OCI-LY1 (cell line): ENCODE results near the gene BCAN.

Experiments used
- H2AFZ ChIP-seq: fragments of 200-600 bp; sonication (generic), shearing (Covaris generic); 2 replicates; pipeline ENCODE4 v1.6.0; 2014; ENCODE audit warnings: antibody characterized with exemption, mild to moderate bottlenecking, low read length
- H3F3A ChIP-seq: fragments of 200-600 bp; sonication (generic), shearing (Covaris generic); 2 replicates; pipeline ENCODE4 v1.6.0; 2014; ENCODE audit warnings: mild to moderate bottlenecking, antibody characterized with exemption, low read length, moderate library complexity; ENCODE audit not compliant: insufficient read depth
- H3K27ac ChIP-seq: fragments of 200-600 bp; sonication (generic); 2 replicates; pipeline ENCODE4 v1.5.1; 2014; ENCODE audit warnings: low read length, mixed run types, mild to moderate bottlenecking, low read depth; ENCODE audit not compliant: poor library complexity, severe bottlenecking
- H3K27me3 ChIP-seq: fragments of 200-600 bp; sonication (generic); 2 replicates; pipeline ENCODE4 v1.6.0; 2014; ENCODE audit warnings: antibody characterized with exemption, mild to moderate bottlenecking, low read length, moderate library complexity; ENCODE audit not compliant: insufficient read depth
- H3K36me3 ChIP-seq: fragments of 200-600 bp; sonication (generic); 2 replicates; pipeline ENCODE4 v1.6.1; 2014; ENCODE audit warnings: mild to moderate bottlenecking, antibody characterized with exemption, low read length, moderate library complexity, mixed read lengths; ENCODE audit not compliant: insufficient read depth
- H3K4me1 ChIP-seq: fragments of 200-600 bp; sonication (generic); 2 replicates; pipeline ENCODE4 v1.5.1; 2014; ENCODE audit warnings: mild to moderate bottlenecking, low read length, moderate library complexity; ENCODE audit not compliant: insufficient read depth, severe bottlenecking
- H3K4me2 ChIP-seq: fragments of 200-600 bp; sonication (generic), shearing (Covaris generic); 2 replicates; pipeline ENCODE4 v1.6.1; 2014; ENCODE audit warnings: low read length
- H3K4me3 ChIP-seq: fragments of 200-600 bp; sonication (generic); 2 replicates; pipeline ENCODE4 v1.5.1; 2014; ENCODE audit warnings: low read length, low read depth, mild to moderate bottlenecking, mixed read lengths; ENCODE audit not compliant: poor library complexity, severe bottlenecking
- H3K79me2 ChIP-seq: fragments of 200-600 bp; shearing (Covaris generic); 2 replicates; pipeline ENCODE4 v1.6.1; 2016; ENCODE audit warnings: mixed run types, low read length, mixed read lengths; ENCODE audit not compliant: insufficient read depth
- H3K9ac ChIP-seq: fragments of 200-600 bp; sonication (generic), shearing (Covaris generic); 2 replicates; pipeline ENCODE4 v1.6.1; 2014; ENCODE audit warnings: mild to moderate bottlenecking, low read length, mixed read lengths
- H3K9me2 ChIP-seq: fragments of 200-600 bp; sonication (generic), shearing (Covaris generic); 2 replicates; pipeline ENCODE4 v1.6.1; 2014; ENCODE audit warnings: low read depth, mild to moderate bottlenecking, low read length, mixed read lengths
- H3K9me3 ChIP-seq: fragments of 200-600 bp; shearing (Covaris generic); 2 replicates; pipeline ENCODE4 v1.6.1; 2014; ENCODE audit warnings: low read length, mixed read lengths
- H4K20me1 ChIP-seq: fragments of 200-600 bp; sonication (generic), shearing (Covaris generic); 2 replicates; pipeline ENCODE4 v1.6.0; 2016; ENCODE audit warnings: mild to moderate bottlenecking, low read length; ENCODE audit not compliant: insufficient read depth
- CTCF ChIP-seq: fragments of 200-600 bp; sonication (generic), shearing (Covaris generic); IDR thresholded peaks from 2 replicates; pipeline ENCODE4 v1.5.1; 2017; ENCODE audit warnings: mild to moderate bottlenecking, antibody characterized with exemption, low read length, moderate library complexity, mixed read lengths
- EZH2 ChIP-seq: fragments of 200-600 bp; sonication (generic), shearing (Covaris generic); IDR thresholded peaks from 2 replicates; pipeline ENCODE4 v1.8.0; 2017; ENCODE audit warnings: borderline replicate concordance, mixed run types, mild to moderate bottlenecking, antibody characterized with exemption, low read length, moderate library complexity, mixed read lengths

Gene BCAN

GRCh38 chr1:156598731-156599432, 43.0 kb upstream of the BCAN start:
- H3K27me3 ChIP-seq: no peaks in the 10 kb centered on the region
- no peak overlapping the region for H3K4me2 ChIP-seq
- H3K4me1 ChIP-seq: peaks cover 27% of the 10 kb centered on the region
- H3K9me3 ChIP-seq: no peaks in the 10 kb centered on the region
- no peaks in the 10 kb centered on the region for H3K9me2 ChIP-seq
- no peak overlapping the region for H3K27ac ChIP-seq
- no peak overlapping the region for H2AFZ ChIP-seq
- no peaks in the 10 kb centered on the region for H3K79me2 ChIP-seq
- H3K4me3 ChIP-seq: no peak overlapping the region
- H4K20me1 ChIP-seq: no peaks in the 10 kb centered on the region
- no peaks in the 10 kb centered on the region for H3F3A ChIP-seq
- peaks cover 56% of the 10 kb centered on the region for H3K36me3 ChIP-seq
- no peak overlapping the region for H3K9ac ChIP-seq
- TF ChIP-seq EZH2 (no peak), CTCF (no peak)

GRCh38 chr1:156599811-156600210, 42.1 kb upstream of the BCAN start:
- no peaks in the 10 kb centered on the region for H3K9me2 ChIP-seq
- no peaks in the 10 kb centered on the region for H4K20me1 ChIP-seq
- peaks cover 27% of the 10 kb centered on the region for H3K4me1 ChIP-seq
- H3K9ac ChIP-seq: peak overlapping the region; percentile 83; the same call in 1 of the 2 replicates
- peak overlapping the region; percentile 93 for H3K4me2 ChIP-seq
- no peaks in the 10 kb centered on the region for H3K9me3 ChIP-seq
- H3F3A ChIP-seq: no peaks in the 10 kb centered on the region
- H3K4me3 ChIP-seq: peak overlapping the region; percentile 73
- H3K27me3 ChIP-seq: no peaks in the 10 kb centered on the region
- TF ChIP-seq CTCF: peak; percentile 16; the same call in 1 of the 2 replicates
- no peak for TF ChIP-seq EZH2
- H3K27ac ChIP-seq: peak overlapping the region; percentile 72
- no peaks in the 10 kb centered on the region for H3K79me2 ChIP-seq
- H2AFZ ChIP-seq: no peak overlapping the region
- H3K36me3 ChIP-seq: peaks cover 47% of the 10 kb centered on the region

- H3F3A ChIP-seq: no peaks in the 10 kb centered on the region
- H3K4me1 ChIP-seq: peaks cover 27% of the 10 kb centered on the region
- TF ChIP-seq CTCF (no peak), EZH2 (no peak)
- H3K4me2 ChIP-seq: peak overlapping the region; percentile 93
- H2AFZ ChIP-seq: no peak overlapping the region
- H3K9me3 ChIP-seq: no peaks in the 10 kb centered on the region
- no peaks in the 10 kb centered on the region for H4K20me1 ChIP-seq
- H3K9me2 ChIP-seq: no peaks in the 10 kb centered on the region
- H3K27ac ChIP-seq: peak overlapping the region; percentile 72
- peak overlapping the region; percentile 83 for H3K9ac ChIP-seq
- H3K36me3 ChIP-seq: peaks cover 38% of the 10 kb centered on the region
- peak overlapping the region; percentile 73 for H3K4me3 ChIP-seq
- no peaks in the 10 kb centered on the region for H3K27me3 ChIP-seq
- no peaks in the 10 kb centered on the region for H3K79me2 ChIP-seq
These were observed 41.2 kb upstream of the BCAN start for GRCh38 chr1:156600733-156601121.
